ENCODE data around the gene PPP2R2C. TPM values are rescaled to one million over a fixed set of nuclear protein-coding genes. Genes with fewer than 3 reads are reported as not detected.

The PPP2R2C gene
- total RNA-seq, 1 experiment from 2014 or later, result not detected

GRCh38 chr4:6506616-6507140 lies 34.3 kb upstream of the PPP2R2C start:
- TF ChIP-seq CTCF (IDR thresholded peaks at IDR 0.05; ENCODE audit: insufficient read depth in 1 of 2, low read depth in 1 of 2, low read length in 1 of 2, severe bottlenecking in 1 of 2, unreplicated experiment in 1 of 2), result no peak
- CTCF ChIA-PET, result no interaction called here
- no peaks in the 10 kb centered on the region; the same call in 1 of the 2 replicates for H3K27me3 ChIP-seq (replicated peaks; ENCODE audit: control insufficient read depth, insufficient read depth, low read length)
- H3K9me3 Mint-ChIP-seq (ENCODE audit: unreplicated experiment), result peaks cover 32% of the 10 kb centered on the region
- no peak overlapping the region for H3K4me3 Mint-ChIP-seq (ENCODE audit: unreplicated experiment)
- no peak for DNase-seq
- no peaks in the 10 kb centered on the region for H3K36me3 ChIP-seq (ENCODE audit: control insufficient read depth, insufficient read depth, low read length)
- H3K27ac Mint-ChIP-seq (ENCODE audit: unreplicated experiment), result no peak overlapping the region
- H3K9me3 ChIP-seq, result no peaks in the 10 kb centered on the region
- no peak overlapping the region for H3K4me3 ChIP-seq (ENCODE audit: low read depth, low read length)
- intact Hi-C loops (cut with micrococcal nuclease; ENCODE audit: unreplicated experiment), result no loop called here
- POLR2A ChIA-PET, result no interaction called here
- BruUV-seq (replicated peaks), result no TSS peak
- H3K4me1 Mint-ChIP-seq (ENCODE audit: low read depth, unreplicated experiment), result no peaks in the 10 kb centered on the region
- H3K4me1 ChIP-seq, result no peaks in the 10 kb centered on the region
- H3K36me3 Mint-ChIP-seq (ENCODE audit: insufficient read depth, unreplicated experiment), result peaks cover 6% of the 10 kb centered on the region
- peaks cover 15% of the 10 kb centered on the region for H3K27me3 Mint-ChIP-seq (ENCODE audit: insufficient read depth, unreplicated experiment)

- no peak overlapping the region for H3K4me3 Mint-ChIP-seq (ENCODE audit: unreplicated experiment)
- BruUV-seq (replicated peaks), result no TSS peak
- no peak for TF ChIP-seq CTCF (IDR thresholded peaks at IDR 0.05; ENCODE audit: insufficient read depth in 1 of 2, low read depth in 1 of 2, low read length in 1 of 2, severe bottlenecking in 1 of 2, unreplicated experiment in 1 of 2)
- peaks cover 17% of the 10 kb centered on the region for H3K9me3 Mint-ChIP-seq (ENCODE audit: unreplicated experiment)
- Histone ChIP-seq H3K4me3 (ENCODE audit: low read depth, low read length) (no peak overlapping the region), H3K36me3 (ENCODE audit: control insufficient read depth, insufficient read depth, low read length) (no peaks in the 10 kb centered on the region), H3K27me3 (replicated peaks; ENCODE audit: control insufficient read depth, insufficient read depth, low read length) (no peaks in the 10 kb centered on the region; the same call in 1 of the 2 replicates), H3K9me3 (no peaks in the 10 kb centered on the region), H3K4me1 (no peaks in the 10 kb centered on the region)
- no peak overlapping the region for H3K27ac Mint-ChIP-seq (ENCODE audit: unreplicated experiment)
- CTCF ChIA-PET, result no interaction called here
- POLR2A ChIA-PET, result no interaction called here
- intact Hi-C loops (cut with micrococcal nuclease; ENCODE audit: unreplicated experiment), result no loop called here
- H3K4me1 Mint-ChIP-seq (ENCODE audit: low read depth, unreplicated experiment), result no peaks in the 10 kb centered on the region
- no peaks in the 10 kb centered on the region for H3K36me3 Mint-ChIP-seq (ENCODE audit: insufficient read depth, unreplicated experiment)
- peaks cover 13% of the 10 kb centered on the region for H3K27me3 Mint-ChIP-seq (ENCODE audit: insufficient read depth, unreplicated experiment)
- DNase-seq, result no peak
Observed at GRCh38 chr4:6504900-6505496, 32.6 kb upstream of the PPP2R2C start.

- no peaks in the 10 kb centered on the region for H3K36me3 ChIP-seq (ENCODE audit: control insufficient read depth, insufficient read depth, low read length)
- no peaks in the 10 kb centered on the region for H3K4me1 Mint-ChIP-seq (ENCODE audit: low read depth, unreplicated experiment)
Observed at GRCh38 chr4:6502747-6503465, 30.5 kb upstream of the PPP2R2C start.

More at GRCh38 chr4:6502747-6503465, 30.5 kb upstream of the PPP2R2C start:
- Mint-ChIP-seq H3K36me3 (ENCODE audit: insufficient read depth, unreplicated experiment) (no peaks in the 10 kb centered on the region), H3K27me3 (ENCODE audit: insufficient read depth, unreplicated experiment) (peaks cover 19% of the 10 kb centered on the region), H3K9me3 (ENCODE audit: unreplicated experiment) (peaks cover 15% of the 10 kb centered on the region), H3K4me3 (ENCODE audit: unreplicated experiment) (no peak overlapping the region), H3K27ac (ENCODE audit: unreplicated experiment) (no peak overlapping the region)
- H3K9me3 ChIP-seq, result no peaks in the 10 kb centered on the region
- no peak for DNase-seq
- intact Hi-C loops (cut with micrococcal nuclease; ENCODE audit: unreplicated experiment), result no loop called here
- no TSS peak for BruUV-seq (replicated peaks)
- POLR2A ChIA-PET, result no interaction called here
- no peaks in the 10 kb centered on the region for H3K4me1 ChIP-seq
- H3K4me3 ChIP-seq (ENCODE audit: low read depth, low read length), result no peak overlapping the region
- TF ChIP-seq CTCF (IDR thresholded peaks at IDR 0.05; ENCODE audit: insufficient read depth in 1 of 2, low read depth in 1 of 2, low read length in 1 of 2, severe bottlenecking in 1 of 2, unreplicated experiment in 1 of 2), result no peak
- H3K27me3 ChIP-seq (replicated peaks; ENCODE audit: control insufficient read depth, insufficient read depth, low read length), result no peaks in the 10 kb centered on the region; the same call in none of the 2 replicates
- CTCF ChIA-PET, result no interaction called here
